ENCODE results near the gene NTSR2.

GRCh38 chr2:11687736-11688135, 17.7 kb upstream of the NTSR2 start:
- TF ChIP-seq CTCF (IDR thresholded peaks at IDR 0.05) (no peak), POLR2AphosphoS5 (IDR thresholded peaks at IDR 0.05) (no peak), POLR2A (IDR thresholded peaks at IDR 0.05) (no peak)

Measured in suprapubic skin (tissue), 4 donors.